DOHH2 (cell line): Measurements from ENCODE around the gene UROC1.

ENCODE experiments used
- H3F3A ChIP-seq: fragments of 200-600 bp; sonication (generic), shearing (Covaris generic); 2 replicates; pipeline ENCODE4 v1.6.0; 2016; ENCODE audit warnings: antibody characterized with exemption, mild to moderate bottlenecking; ENCODE audit not compliant: control insufficient read depth, insufficient read depth
- H3K27ac ChIP-seq: fragments of 200-600 bp; sonication (generic); 2 replicates; pipeline ENCODE4 v1.5.1; 2014; ENCODE audit warnings: low read depth, mild to moderate bottlenecking, low read length, moderate library complexity
- H3K27me3 ChIP-seq: fragments of 200-600 bp; sonication (generic); 2 replicates; pipeline ENCODE4 v1.6.1; 2014; ENCODE audit warnings: mild to moderate bottlenecking, low read length, mixed read lengths; ENCODE audit not compliant: control insufficient read depth
- H3K36me3 ChIP-seq: fragments of 200-600 bp; sonication (generic); 2 replicates; pipeline ENCODE4 v1.6.1; 2014; ENCODE audit warnings: mild to moderate bottlenecking, low read length, moderate library complexity, mixed read lengths; ENCODE audit not compliant: control insufficient read depth
- H3K4me1 ChIP-seq: fragments of 200-600 bp; sonication (generic); 2 replicates; pipeline ENCODE4 v1.6.1; 2014; ENCODE audit warnings: mild to moderate bottlenecking, low read length, mixed read lengths; ENCODE audit not compliant: control insufficient read depth
- H3K4me2 ChIP-seq: fragments of 200-600 bp; sonication (generic); 2 replicates; pipeline ENCODE4 v1.6.0; 2014; ENCODE audit warnings: mild to moderate bottlenecking, low read length, moderate library complexity
- H3K4me3 ChIP-seq: fragments of 200-600 bp; sonication (generic); 2 replicates; pipeline ENCODE4 v1.5.1; 2014; ENCODE audit warnings: mild to moderate bottlenecking, low read length, mixed read lengths
- H3K79me2 ChIP-seq: fragments of 200-600 bp; sonication (generic); 2 replicates; pipeline ENCODE4 v1.6.1; 2014; ENCODE audit warnings: mild to moderate bottlenecking, low read length, mixed read lengths; ENCODE audit not compliant: control insufficient read depth
- H3K9me2 ChIP-seq: fragments of 200-600 bp; sonication (generic); replicated peaks from 2 replicates; pipeline ENCODE4 v1.6.1; 2014; ENCODE audit warnings: mild to moderate bottlenecking, low read length, mixed read lengths; ENCODE audit not compliant: control insufficient read depth
- H3K9me3 ChIP-seq: fragments of 200-600 bp; sonication (generic); 2 replicates; pipeline ENCODE4 v1.6.1; 2014; ENCODE audit warnings: antibody characterized with exemption, low read length, mixed read lengths; ENCODE audit not compliant: control insufficient read depth, insufficient read depth
- H4K20me1 ChIP-seq: fragments of 200-600 bp; sonication (generic); 2 replicates; pipeline ENCODE4 v1.6.0; 2014; ENCODE audit warnings: low read depth, mild to moderate bottlenecking, antibody characterized with exemption, low read length, moderate library complexity; ENCODE audit not compliant: control insufficient read depth, insufficient read depth
- EZH2phosphoT487 ChIP-seq: fragments of 200-600 bp; sonication (generic); IDR thresholded peaks from 2 replicates; pipeline ENCODE4 v1.6.1; 2017; ENCODE audit warnings: borderline replicate concordance, mild to moderate bottlenecking, antibody characterized with exemption, low read length, moderate library complexity, mixed read lengths
- TF ChIP-seq, protein P1 (sequence below): fragments of 200-600 bp; sonication (generic); IDR thresholded peaks from one replicate; pipeline ENCODE4 v1.5.1; 2014; ENCODE audit warnings: antibody characterized with exemption, mild to moderate bottlenecking, low read depth, low read length; ENCODE audit not compliant: poor library complexity, severe bottlenecking

UROC1 gene

DNA sequence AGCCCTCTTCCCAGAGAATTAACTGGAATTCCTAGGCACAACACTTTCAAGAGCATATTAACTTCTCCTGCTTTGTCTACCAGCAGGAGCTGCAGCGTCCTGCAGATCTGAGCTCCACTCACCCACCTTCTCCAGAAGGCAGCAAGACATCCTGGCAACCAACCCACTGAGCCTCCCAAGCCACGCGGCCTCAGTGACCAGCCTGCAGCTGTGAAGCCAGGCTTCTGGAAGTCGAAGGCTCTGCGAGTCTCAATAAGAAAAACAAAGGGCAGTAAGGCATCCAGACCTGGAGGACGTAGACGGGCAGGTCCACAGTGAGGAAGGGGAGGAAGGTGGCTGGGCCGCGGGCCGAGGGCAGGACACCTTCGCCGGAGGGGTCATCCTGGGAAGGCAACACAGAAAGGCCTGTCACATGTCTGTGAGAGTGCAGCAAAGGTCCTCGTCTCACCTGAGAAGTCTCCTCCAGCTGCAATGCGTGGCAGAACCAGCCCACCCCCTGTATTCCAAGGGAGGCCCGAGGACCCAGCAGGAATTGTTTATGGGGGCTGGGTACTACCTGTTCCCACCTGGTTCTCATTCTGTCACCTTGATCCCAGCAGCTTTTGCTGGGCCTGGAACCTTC, 78.1 kb downstream of the UROC1 start:
- H3K9me3 ChIP-seq = no peaks in the 10 kb centered on the region
- no peak overlapping the region for H3K4me3 ChIP-seq
- no peak overlapping the region for H3K4me2 ChIP-seq
- H3F3A ChIP-seq = no peaks in the 10 kb centered on the region
- H3K79me2 ChIP-seq = no peaks in the 10 kb centered on the region
- no peaks in the 10 kb centered on the region for H3K27me3 ChIP-seq
- no peaks in the 10 kb centered on the region for H3K9me2 ChIP-seq
- H3K27ac ChIP-seq = no peak overlapping the region
- no peaks in the 10 kb centered on the region for H3K4me1 ChIP-seq
- no peaks in the 10 kb centered on the region; the same call in 1 of the 2 replicates for H4K20me1 ChIP-seq
- TF ChIP-seq EZH2phosphoT487 = no peak
- TF ChIP-seq, protein P1, sequence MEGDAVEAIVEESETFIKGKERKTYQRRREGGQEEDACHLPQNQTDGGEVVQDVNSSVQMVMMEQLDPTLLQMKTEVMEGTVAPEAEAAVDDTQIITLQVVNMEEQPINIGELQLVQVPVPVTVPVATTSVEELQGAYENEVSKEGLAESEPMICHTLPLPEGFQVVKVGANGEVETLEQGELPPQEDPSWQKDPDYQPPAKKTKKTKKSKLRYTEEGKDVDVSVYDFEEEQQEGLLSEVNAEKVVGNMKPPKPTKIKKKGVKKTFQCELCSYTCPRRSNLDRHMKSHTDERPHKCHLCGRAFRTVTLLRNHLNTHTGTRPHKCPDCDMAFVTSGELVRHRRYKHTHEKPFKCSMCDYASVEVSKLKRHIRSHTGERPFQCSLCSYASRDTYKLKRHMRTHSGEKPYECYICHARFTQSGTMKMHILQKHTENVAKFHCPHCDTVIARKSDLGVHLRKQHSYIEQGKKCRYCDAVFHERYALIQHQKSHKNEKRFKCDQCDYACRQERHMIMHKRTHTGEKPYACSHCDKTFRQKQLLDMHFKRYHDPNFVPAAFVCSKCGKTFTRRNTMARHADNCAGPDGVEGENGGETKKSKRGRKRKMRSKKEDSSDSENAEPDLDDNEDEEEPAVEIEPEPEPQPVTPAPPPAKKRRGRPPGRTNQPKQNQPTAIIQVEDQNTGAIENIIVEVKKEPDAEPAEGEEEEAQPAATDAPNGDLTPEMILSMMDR = no peak
- no peaks in the 10 kb centered on the region; the same call in 1 of the 2 replicates for H3K36me3 ChIP-seq

DNA sequence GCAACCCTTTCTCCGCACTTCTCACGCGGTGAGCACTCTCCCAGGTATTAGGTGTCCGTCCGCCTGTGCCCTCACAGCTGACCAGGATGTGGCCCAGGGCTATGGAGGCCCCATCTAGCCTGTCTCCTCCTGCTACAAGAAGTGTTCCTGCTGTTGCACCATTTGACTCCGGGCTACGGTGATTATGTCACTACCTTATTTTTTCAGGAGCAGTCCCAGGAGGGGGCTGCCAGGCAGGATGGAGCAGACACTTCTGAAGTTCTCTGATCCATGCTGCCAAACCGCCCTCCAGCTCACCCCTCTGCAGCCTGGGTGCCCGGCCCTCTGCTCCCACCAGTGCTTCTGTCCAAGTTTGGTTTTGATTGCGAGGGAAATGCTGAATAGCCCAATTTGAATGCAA, 78.8 kb downstream of the UROC1 start:
- TF ChIP-seq, protein P1 = no peak
- TF ChIP-seq EZH2phosphoT487 = no peak
- H3K4me1 ChIP-seq = no peaks in the 10 kb centered on the region
- H3K4me3 ChIP-seq = no peak overlapping the region
- no peaks in the 10 kb centered on the region for H3F3A ChIP-seq
- H3K9me3 ChIP-seq = no peaks in the 10 kb centered on the region
- H3K36me3 ChIP-seq = no peaks in the 10 kb centered on the region; the same call in 1 of the 2 replicates
- no peak overlapping the region for H3K27ac ChIP-seq
- no peaks in the 10 kb centered on the region for H3K27me3 ChIP-seq
- no peak overlapping the region for H3K4me2 ChIP-seq
- no peaks in the 10 kb centered on the region for H3K9me2 ChIP-seq
- H3K79me2 ChIP-seq = no peaks in the 10 kb centered on the region
- no peaks in the 10 kb centered on the region; the same call in 1 of the 2 replicates for H4K20me1 ChIP-seq

DNA sequence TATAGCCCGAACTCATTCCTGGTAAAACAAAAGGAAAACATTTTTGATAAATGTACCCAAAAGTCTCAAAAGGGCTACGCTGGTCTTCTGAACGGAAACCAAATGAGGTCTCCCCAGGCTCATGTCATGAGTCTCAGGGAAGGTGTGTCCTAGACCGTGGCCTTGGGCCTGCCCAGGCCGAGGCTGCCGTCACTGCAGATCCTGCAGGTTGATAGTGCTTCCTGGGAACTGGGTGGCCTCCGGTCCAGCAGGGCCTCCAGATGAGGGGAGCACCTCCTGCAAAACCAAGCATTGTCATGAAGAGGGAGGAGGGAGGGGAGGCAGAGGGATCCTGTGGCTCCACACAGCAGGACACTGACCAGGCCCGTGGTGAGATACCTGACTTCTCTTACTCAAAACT, 79.4 kb downstream of the UROC1 start:
- no peak overlapping the region for H3K4me2 ChIP-seq
- no peaks in the 10 kb centered on the region; the same call in 1 of the 2 replicates for H3K36me3 ChIP-seq
- no peaks in the 10 kb centered on the region; the same call in 1 of the 2 replicates for H4K20me1 ChIP-seq
- no peaks in the 10 kb centered on the region for H3K4me1 ChIP-seq
- H3K9me2 ChIP-seq = no peaks in the 10 kb centered on the region
- no peaks in the 10 kb centered on the region for H3F3A ChIP-seq
- no peaks in the 10 kb centered on the region for H3K9me3 ChIP-seq
- H3K79me2 ChIP-seq = no peaks in the 10 kb centered on the region
- H3K4me3 ChIP-seq = no peak overlapping the region
- H3K27ac ChIP-seq = no peak overlapping the region
- H3K27me3 ChIP-seq = no peaks in the 10 kb centered on the region
- TF ChIP-seq, protein P1 = no peak
- TF ChIP-seq EZH2phosphoT487 = no peak
